Astrocyte of the cerebellum (primary cell): ENCODE measurements around the gene PTPRT.

Experiments
- DNase-seq: peaks from one replicate; pipeline ENCODE4 v3.0.0-alpha.2; 2011; ENCODE audit warnings: low read depth
- H3K4me3 ChIP-seq: 2 replicates; pipeline ENCODE4 v1.5.1; 2011; ENCODE audit warnings: mild to moderate bottlenecking, low read depth, low read length, moderate library complexity
- in situ Hi-C: cut with HindIII; loops from 2 replicates; pipeline ENCODE4 v1.10.0; 2017; ENCODE audit warnings: low sequenced_read_pairs
- TF ChIP-seq, protein P1 (sequence below): IDR thresholded peaks from 2 replicates; pipeline ENCODE4 v1.5.1; 2012; ENCODE audit warnings: low read length, low read depth, moderate library complexity, mild to moderate bottlenecking; ENCODE audit errors: missing control alignments

Gene PTPRT

DNA sequence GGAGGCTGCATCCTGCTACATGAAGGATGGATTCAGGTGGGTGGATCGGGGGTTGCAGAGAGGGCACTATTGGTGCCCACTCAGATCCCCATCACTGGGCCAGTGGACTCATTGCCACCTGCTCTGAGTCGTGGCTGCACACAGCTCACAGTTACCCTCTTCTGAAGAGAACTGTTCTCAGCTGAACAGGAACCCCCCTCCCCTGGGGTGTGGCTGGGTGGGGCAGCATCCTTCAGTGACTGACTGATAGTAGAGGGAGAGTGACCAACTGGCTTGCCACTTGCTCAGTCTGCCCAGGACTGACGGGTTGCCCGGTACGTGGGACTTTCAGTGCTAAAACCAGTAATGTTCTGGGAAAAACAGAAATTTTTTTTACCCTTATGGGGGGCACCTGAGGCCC lies 1077.5 kb downstream of the PTPRT start:
- TF ChIP-seq, protein P1, sequence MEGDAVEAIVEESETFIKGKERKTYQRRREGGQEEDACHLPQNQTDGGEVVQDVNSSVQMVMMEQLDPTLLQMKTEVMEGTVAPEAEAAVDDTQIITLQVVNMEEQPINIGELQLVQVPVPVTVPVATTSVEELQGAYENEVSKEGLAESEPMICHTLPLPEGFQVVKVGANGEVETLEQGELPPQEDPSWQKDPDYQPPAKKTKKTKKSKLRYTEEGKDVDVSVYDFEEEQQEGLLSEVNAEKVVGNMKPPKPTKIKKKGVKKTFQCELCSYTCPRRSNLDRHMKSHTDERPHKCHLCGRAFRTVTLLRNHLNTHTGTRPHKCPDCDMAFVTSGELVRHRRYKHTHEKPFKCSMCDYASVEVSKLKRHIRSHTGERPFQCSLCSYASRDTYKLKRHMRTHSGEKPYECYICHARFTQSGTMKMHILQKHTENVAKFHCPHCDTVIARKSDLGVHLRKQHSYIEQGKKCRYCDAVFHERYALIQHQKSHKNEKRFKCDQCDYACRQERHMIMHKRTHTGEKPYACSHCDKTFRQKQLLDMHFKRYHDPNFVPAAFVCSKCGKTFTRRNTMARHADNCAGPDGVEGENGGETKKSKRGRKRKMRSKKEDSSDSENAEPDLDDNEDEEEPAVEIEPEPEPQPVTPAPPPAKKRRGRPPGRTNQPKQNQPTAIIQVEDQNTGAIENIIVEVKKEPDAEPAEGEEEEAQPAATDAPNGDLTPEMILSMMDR = no peak
- in situ Hi-C loops = no loop called here
- H3K4me3 ChIP-seq = no peak overlapping the region
- DNase-seq = no peak

- in situ Hi-C loops = no loop called here
These were observed 1078.4 kb downstream of the PTPRT start for GRCh38 chr20:42111349-42111748.

DNA sequence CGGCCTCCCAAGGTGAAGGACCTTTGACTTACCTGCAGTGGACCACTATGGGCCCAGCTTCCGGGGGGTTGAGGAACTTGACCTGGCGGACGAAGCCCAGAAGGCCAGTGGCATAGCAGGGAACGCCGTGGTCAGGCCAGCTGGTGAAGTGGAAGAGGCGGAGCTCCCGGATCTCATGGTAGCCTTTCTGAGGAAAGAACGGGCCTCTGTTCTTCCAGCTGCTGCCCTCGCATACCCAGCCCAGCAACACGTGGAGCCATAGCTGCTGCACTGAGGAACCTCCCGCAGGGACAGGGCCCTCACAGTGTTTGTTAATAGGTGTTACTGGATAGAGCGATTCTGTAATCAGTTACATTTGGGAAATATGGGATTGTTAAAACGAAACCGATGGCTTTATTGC lies 1079.4 kb downstream of the PTPRT start:
- no peak for DNase-seq
- no peak overlapping the region for H3K4me3 ChIP-seq
- in situ Hi-C loops = no loop called here
- TF ChIP-seq, protein P1 = no peak

More at GRCh38 chr20:42111349-42111748, 1078.4 kb downstream of the PTPRT start:
- no peak for DNase-seq
- TF ChIP-seq, protein P1 = no peak
- no peak overlapping the region for H3K4me3 ChIP-seq

DNA sequence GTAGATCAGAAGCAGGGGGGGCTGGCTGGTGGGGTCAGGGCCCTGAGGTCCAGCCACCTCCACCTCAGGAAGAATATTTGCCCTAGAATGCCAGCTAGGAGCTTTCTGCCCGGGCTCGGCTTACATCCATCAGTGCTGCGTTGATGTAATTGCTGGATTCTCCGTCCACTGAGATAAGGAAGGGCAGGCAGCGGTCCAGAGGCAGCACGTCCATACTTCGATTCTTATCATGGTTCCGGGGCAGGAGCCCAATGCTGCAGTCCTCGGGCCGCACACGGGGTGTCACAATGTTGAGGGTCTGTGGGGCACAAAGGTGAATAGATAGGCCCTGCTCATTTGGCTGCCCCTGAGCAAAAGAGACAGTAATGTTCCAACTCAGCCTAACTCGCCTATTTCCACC lies 1087.7 kb downstream of the PTPRT start:
- TF ChIP-seq, protein P1 = no peak
- in situ Hi-C loops = no loop called here
- no peak overlapping the region for H3K4me3 ChIP-seq
- DNase-seq = no peak

DNA sequence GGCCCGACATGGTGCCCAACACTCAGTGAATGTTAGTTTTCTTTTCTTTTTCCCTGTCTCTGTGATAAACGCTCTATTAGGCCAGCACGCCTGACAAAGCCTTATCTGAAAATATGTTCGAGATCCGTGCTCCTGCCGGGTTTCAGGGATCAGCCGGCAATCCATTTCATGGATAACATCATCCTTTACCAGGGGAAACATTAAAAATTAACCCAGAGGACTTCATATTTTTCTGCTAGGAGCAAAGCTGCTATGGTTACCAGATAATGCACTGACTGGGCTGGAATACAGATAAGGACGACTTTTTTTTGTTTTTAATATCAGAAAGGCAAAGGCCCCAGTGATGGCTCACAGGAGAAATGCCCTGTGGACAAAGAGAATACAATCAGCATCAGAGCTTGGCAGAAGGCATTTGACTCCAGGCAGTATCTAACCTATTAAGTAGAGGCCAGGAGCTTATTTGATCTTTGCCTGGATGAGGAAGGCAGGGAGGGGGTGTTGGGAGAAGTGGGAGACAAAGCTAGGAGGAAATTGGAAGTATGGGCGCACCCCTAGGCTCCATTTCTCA lies 1089.5 kb downstream of the PTPRT start:
- no peak for DNase-seq
- no peak overlapping the region for H3K4me3 ChIP-seq
- TF ChIP-seq, protein P1 = no peak
- in situ Hi-C loops = no loop called here

- no peak overlapping the region for H3K4me3 ChIP-seq
- in situ Hi-C loops = no loop called here
- DNase-seq = no peak
- TF ChIP-seq, protein P1 = no peak
These were observed 1090.6 kb downstream of the PTPRT start for GRCh38 chr20:42099101-42099500.

DNA sequence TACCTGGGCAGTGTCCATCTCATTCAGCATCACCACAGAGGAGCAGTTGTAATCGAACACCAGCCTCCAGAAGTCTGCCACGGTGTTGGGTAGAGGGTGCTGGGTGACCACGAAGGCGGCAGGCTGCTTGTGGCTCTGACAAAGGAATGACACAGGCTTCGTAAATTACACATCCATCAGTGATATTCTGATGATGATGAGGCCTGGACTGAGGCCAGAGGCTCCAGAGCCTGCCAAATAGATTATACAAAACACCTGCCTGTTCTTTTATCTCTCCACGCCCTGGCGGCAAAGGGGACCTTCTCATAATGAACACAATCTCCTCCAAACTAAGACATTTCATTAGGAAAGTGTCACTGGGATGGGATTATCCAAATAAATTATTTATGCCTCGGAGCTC lies 1091.3 kb downstream of the PTPRT start:
- no peak overlapping the region for H3K4me3 ChIP-seq
- TF ChIP-seq, protein P1 = no peak
- DNase-seq = no peak
- in situ Hi-C loops = no loop called here
